HEK293T (cell line): ENCODE measurements around the gene RSF1.

Experiments
- CTCF ChIA-PET: fragments of 350-600 bp; formaldehyde crosslinking; extraction: SDS; loops from one replicate; lab custom pipeline; 2021; ENCODE audit warnings: antibody characterized with exemption, inconsistent platforms; lab: Yijun Ruan, JAX
- POLR2A ChIA-PET: fragments of 350-600 bp; formaldehyde crosslinking; extraction: SDS; loops from one replicate; lab custom pipeline; 2020; ENCODE audit warnings: antibody characterized with exemption, inconsistent platforms; lab: Yijun Ruan, JAX
- DNase-seq: peaks from one replicate; pipeline ENCODE4 v3.0.0; 2012; ENCODE audit warnings: mixed read lengths; ENCODE audit errors: extremely low spot score
- ARNT ChIP-seq: fragments of 450-650 bp; IDR thresholded peaks from 2 replicates; pipeline ENCODE4 v1.6.1; 2017; ENCODE audit warnings: mild to moderate bottlenecking
- BHLHE40 ChIP-seq: fragments of 450-650 bp; IDR thresholded peaks from 2 replicates; pipeline ENCODE4 v1.6.1; 2016; ENCODE audit warnings: mild to moderate bottlenecking, moderate library complexity, borderline replicate concordance
- CTBP1 ChIP-seq: fragments of 450-650 bp; IDR thresholded peaks from 2 replicates; pipeline ENCODE4 v1.6.1; 2016; ENCODE audit warnings: borderline replicate concordance
- ELF4 ChIP-seq: fragments of 450-650 bp; IDR thresholded peaks from 2 replicates; pipeline ENCODE4 v1.6.1; 2017; ENCODE audit warnings: antibody characterized with exemption
- FOXA1 ChIP-seq: fragments of 450-650 bp; IDR thresholded peaks from 2 replicates; pipeline ENCODE4 v1.6.1; 2016; ENCODE audit warnings: mild to moderate bottlenecking
- FOXK2 ChIP-seq: fragments of 450-650 bp; IDR thresholded peaks from 2 replicates; pipeline ENCODE4 v1.6.1; 2016; ENCODE audit warnings: mild to moderate bottlenecking
- FOXM1 ChIP-seq: fragments of 450-650 bp; IDR thresholded peaks from 2 replicates; pipeline ENCODE4 v1.6.1; 2017; ENCODE audit warnings: mild to moderate bottlenecking, borderline replicate concordance
- HDGF ChIP-seq: fragments of 450-650 bp; IDR thresholded peaks from 2 replicates; pipeline ENCODE4 v1.6.1; 2017; ENCODE audit warnings: antibody characterized with exemption, borderline replicate concordance
- L3MBTL2 ChIP-seq: fragments of 450-650 bp; conservative IDR thresholded peaks from 2 replicates; pipeline ENCODE4 v1.6.1; 2016; ENCODE audit warnings: mild to moderate bottlenecking
- LEF1 ChIP-seq: fragments of 450-650 bp; IDR thresholded peaks from 2 replicates; pipeline ENCODE4 v1.6.1; 2017; ENCODE audit warnings: mild to moderate bottlenecking, borderline replicate concordance
- NFRKB ChIP-seq: fragments of 450-650 bp; IDR thresholded peaks from 2 replicates; pipeline ENCODE4 v1.6.1; 2016; ENCODE audit warnings: mild to moderate bottlenecking, moderate library complexity
- PKNOX1 ChIP-seq: fragments of 450-650 bp; IDR thresholded peaks from 2 replicates; pipeline ENCODE4 v1.6.1; 2016
- SP1 ChIP-seq: fragments of 450-650 bp; IDR thresholded peaks from 2 replicates; pipeline ENCODE4 v1.6.1; 2017
- SUZ12 ChIP-seq: fragments of 450-650 bp; IDR thresholded peaks from 2 replicates; pipeline ENCODE4 v1.6.1; 2016; ENCODE audit warnings: mild to moderate bottlenecking
- TARDBP ChIP-seq: fragments of 450-650 bp; IDR thresholded peaks from 2 replicates; pipeline ENCODE4 v1.6.1; 2016
- ZNF384 ChIP-seq: fragments of 450-650 bp; IDR thresholded peaks from 2 replicates; pipeline ENCODE4 v1.6.1; 2016

The RSF1 gene

GRCh38 chr11:77800449-77800848 is 20.1 kb downstream of the RSF1 start:
- DNase-seq, result no peak
- CTCF ChIA-PET, result no interaction called here
- TF ChIP-seq L3MBTL2 (no peak), HDGF (no peak), ARNT (no peak), FOXA1 (no peak), FOXM1 (no peak), CTBP1 (no peak), NFRKB (no peak), BHLHE40 (no peak), FOXK2 (no peak), SUZ12 (no peak)
- POLR2A ChIA-PET, result interaction anchor here (0.7 kb wide), 1 partner anchor 10 kb away, joined by 3 read pairs; no protein-coding TSS in a partner anchor

GRCh38 chr11:77799338-77799737 is 21.2 kb downstream of the RSF1 start:
- ChIA-PET POLR2A (no interaction called here), CTCF (no interaction called here)
- no peak for DNase-seq
- no peak for TF ChIP-seq L3MBTL2
- no peak for TF ChIP-seq FOXK2
- TF ChIP-seq ARNT, result no peak
- TF ChIP-seq PKNOX1, result no peak
- no peak for TF ChIP-seq SP1
- TF ChIP-seq HDGF, result no peak
- no peak for TF ChIP-seq CTBP1
- no peak for TF ChIP-seq FOXM1
- TF ChIP-seq ZNF384, result no peak

GRCh38 chr11:77793972-77794371 is 26.6 kb downstream of the RSF1 start:
- TF ChIP-seq FOXK2 (no peak), ZNF384 (no peak), ELF4 (no peak), BHLHE40 (no peak), SUZ12 (no peak), FOXM1 (no peak), LEF1 (no peak), NFRKB (no peak), CTBP1 (no peak), L3MBTL2 (no peak), HDGF (no peak), FOXA1 (no peak), TARDBP (no peak), ARNT (no peak)
- no peak for DNase-seq
- POLR2A ChIA-PET, result no interaction called here
- CTCF ChIA-PET, result interaction anchor here (0.7 kb wide), 1 partner anchor 18 kb away, joined by 3 read pairs; no protein-coding TSS in a partner anchor

- CTCF ChIA-PET, result no interaction called here
- no peak for TF ChIP-seq SP1
- TF ChIP-seq NFRKB, result no peak
- no peak for TF ChIP-seq LEF1
- POLR2A ChIA-PET, result no interaction called here
These were observed 29.2 kb downstream of the RSF1 start for GRCh38 chr11:77791301-77791700.

GRCh38 chr11:77789731-77790476 is 30.6 kb downstream of the RSF1 start:
- ChIA-PET POLR2A (no interaction called here), CTCF (no interaction called here)
- TF ChIP-seq LEF1 (no peak), L3MBTL2 (no peak), FOXM1 (no peak)
- no peak for DNase-seq

More at GRCh38 chr11:77791301-77791700, 29.2 kb downstream of the RSF1 start:
- DNase-seq, result no peak

GRCh38 chr11:77789061-77789730 is 31.3 kb downstream of the RSF1 start:
- peak; percentile 12 for DNase-seq
- TF ChIP-seq SP1 (no peak), FOXM1 (no peak), BHLHE40 (no peak), SUZ12 (no peak), FOXA1 (no peak), LEF1 (no peak), FOXK2 (no peak)
- ChIA-PET POLR2A (no interaction called here), CTCF (interaction anchor here (1.2 kb wide), 1 partner anchor 13 kb away, joined by 3 read pairs; no protein-coding TSS in a partner anchor)

- TF ChIP-seq PKNOX1, result peak; percentile 44
- no peak for TF ChIP-seq BHLHE40
- DNase-seq, result no peak
- POLR2A ChIA-PET, result no interaction called here
- CTCF ChIA-PET, result no interaction called here
These were observed 36.0 kb downstream of the RSF1 start for GRCh38 chr11:77784572-77784971.
